Prostate gland (tissue), 2 donors: ENCODE results near the gene INPP5A.

Experiments
- POLR2A ChIP-seq: fragments of 450-650 bp; IDR thresholded peaks from one replicate; pipeline ENCODE4 v1.6.1; 2016; ENCODE audit warnings: antibody characterized with exemption, mild to moderate bottlenecking
- TF ChIP-seq, protein P1 (sequence below), 4 experiments: fragments of 200-600 bp in 2 of 4; fragments of 450-650 bp in 2 of 4; sonication (generic) in 2 of 4; IDR thresholded peaks; 1 replicate in 3 of 4; 2 replicates in 1 of 4; pipeline ENCODE4 v1.5.1; 2016 to 2019; ENCODE audit warnings: antibody characterized with exemption in 4 of 4, mild to moderate bottlenecking in 2 of 4, moderate library complexity in 2 of 4

DNA sequence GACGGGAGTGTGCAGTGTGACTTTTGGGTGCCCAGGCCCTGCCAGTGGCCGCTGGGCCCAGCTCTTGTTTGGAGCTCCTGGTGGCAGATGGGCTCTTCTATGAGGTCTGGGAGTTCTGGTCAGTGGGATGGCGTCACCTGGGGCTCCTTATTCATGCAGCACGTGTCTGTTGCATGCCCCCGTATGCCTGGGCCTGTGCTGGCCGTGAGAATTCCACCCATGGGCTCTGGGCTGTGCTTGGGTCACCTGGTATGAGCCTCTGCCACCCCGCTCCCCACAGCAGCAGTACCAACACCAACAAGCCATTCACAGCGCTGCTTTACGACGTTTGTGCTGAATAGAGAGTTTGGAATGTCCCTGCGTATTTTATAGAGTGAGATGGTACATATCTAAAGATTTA, 27.1 kb downstream of the INPP5A start:
- TF ChIP-seq, protein P1, sequence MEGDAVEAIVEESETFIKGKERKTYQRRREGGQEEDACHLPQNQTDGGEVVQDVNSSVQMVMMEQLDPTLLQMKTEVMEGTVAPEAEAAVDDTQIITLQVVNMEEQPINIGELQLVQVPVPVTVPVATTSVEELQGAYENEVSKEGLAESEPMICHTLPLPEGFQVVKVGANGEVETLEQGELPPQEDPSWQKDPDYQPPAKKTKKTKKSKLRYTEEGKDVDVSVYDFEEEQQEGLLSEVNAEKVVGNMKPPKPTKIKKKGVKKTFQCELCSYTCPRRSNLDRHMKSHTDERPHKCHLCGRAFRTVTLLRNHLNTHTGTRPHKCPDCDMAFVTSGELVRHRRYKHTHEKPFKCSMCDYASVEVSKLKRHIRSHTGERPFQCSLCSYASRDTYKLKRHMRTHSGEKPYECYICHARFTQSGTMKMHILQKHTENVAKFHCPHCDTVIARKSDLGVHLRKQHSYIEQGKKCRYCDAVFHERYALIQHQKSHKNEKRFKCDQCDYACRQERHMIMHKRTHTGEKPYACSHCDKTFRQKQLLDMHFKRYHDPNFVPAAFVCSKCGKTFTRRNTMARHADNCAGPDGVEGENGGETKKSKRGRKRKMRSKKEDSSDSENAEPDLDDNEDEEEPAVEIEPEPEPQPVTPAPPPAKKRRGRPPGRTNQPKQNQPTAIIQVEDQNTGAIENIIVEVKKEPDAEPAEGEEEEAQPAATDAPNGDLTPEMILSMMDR (IDR thresholded peaks at IDR 0.05), result no peak
- no peak for TF ChIP-seq POLR2A
